Bronchial epithelial cell (primary cell): Measurements from ENCODE around the gene SLC25A29. TPM values are rescaled to one million over a fixed set of nuclear protein-coding genes. Genes with fewer than 3 reads are reported as not detected.

ENCODE experiments used
- DNase-seq: peaks from one replicate; pipeline ENCODE4 v3.0.0-alpha.2; 2010; ENCODE audit warnings: low read depth
- FAIRE-seq: peaks from 2 replicates; lab custom pipeline; 2011; peaks lifted over from hg19 to GRCh38; lab: Jason Lieb, UNC
- H3K27me3 ChIP-seq: 2 replicates; pipeline ENCODE4 v1.5.1; 2011; ENCODE audit warnings: low read length; ENCODE audit not compliant: control insufficient read depth, insufficient read depth
- H3K36me3 ChIP-seq: 2 replicates; pipeline ENCODE4 v1.5.1; 2011; ENCODE audit warnings: low read length; ENCODE audit not compliant: control insufficient read depth, insufficient read depth
- H3K4me3 ChIP-seq: 2 replicates; pipeline ENCODE4 v1.5.1; 2011; ENCODE audit warnings: mild to moderate bottlenecking, low read depth, low read length, control low read depth
- CTCF ChIP-seq: IDR thresholded peaks from 2 replicates; pipeline ENCODE4 v1.5.1; 2011; ENCODE audit warnings: mild to moderate bottlenecking, moderate library complexity, low read length, control low read depth, inconsistent platforms; ENCODE audit not compliant: insufficient read depth, severe bottlenecking
- total RNA-seq: library from RNA; depleted of rRNA; stranded (reverse); fragments of >200 nt; gene quantifications from 2 replicates; pipeline ENCODE4 v1.2.1, GENCODE V29; 2014

SLC25A29 gene
- 16.1 and 17.3 TPM in 2 replicates for total RNA-seq

GRCh38 chr14:100306101-100306997 lies at the start of gene SLC25A29:
Gene SLC25A29 (minus strand): TSS chr14:100306444. CDS start chr14:100306232, 212 bp downstream.
- peak; percentile 40 for DNase-seq
- H3K27me3 ChIP-seq = no peaks in the 10 kb centered on the region
- no peaks in the 10 kb centered on the region for H3K36me3 ChIP-seq
- peak within 1 kb of the TSS; percentile 74 for H3K4me3 ChIP-seq
- no peak for TF ChIP-seq CTCF
- no peak for FAIRE-seq

- peak; percentile 90 for FAIRE-seq
- Histone ChIP-seq H3K36me3 (peaks cover 32% of the 10 kb centered on the region), H3K4me3 (no peak overlapping the region), H3K27me3 (no peaks in the 10 kb centered on the region)
- no peak for TF ChIP-seq CTCF
- DNase-seq = no peak
Measured at GRCh38 chr14:100350986-100351385, 44.7 kb upstream of the SLC25A29 start.

DNA sequence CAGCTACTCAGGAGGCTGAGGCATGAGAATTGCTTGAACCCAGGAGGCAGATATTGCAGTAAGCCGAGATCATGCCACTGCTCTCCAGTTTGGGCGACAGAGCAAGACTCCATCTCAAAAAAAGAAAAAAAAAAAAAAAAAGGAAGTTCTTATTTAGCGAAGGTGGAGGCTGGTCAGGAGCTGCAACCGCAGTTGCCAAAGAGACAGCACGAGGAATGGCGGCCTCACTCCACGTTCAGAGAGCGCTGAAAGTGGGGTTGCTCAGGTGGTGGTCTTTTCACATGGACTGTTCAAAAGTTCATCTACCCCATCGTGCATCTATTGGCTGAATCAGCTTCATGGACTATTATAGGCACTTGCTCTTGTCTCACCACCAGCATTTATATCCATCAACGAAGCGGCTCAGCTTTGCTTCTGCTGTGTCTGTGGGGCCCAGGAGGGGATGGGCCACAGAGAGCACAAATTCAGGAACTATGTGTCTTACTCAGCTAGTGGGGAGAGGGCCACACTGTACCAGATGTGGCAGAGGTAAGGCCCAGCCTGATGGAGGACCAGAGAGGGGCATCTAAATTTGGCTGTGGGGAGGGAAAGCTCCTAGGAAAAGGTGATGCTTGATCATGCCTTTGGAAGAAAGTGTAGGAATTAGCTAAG lies 44.2 kb upstream of the SLC25A29 start:
- no peak for TF ChIP-seq CTCF
- H3K4me3 ChIP-seq = no peak overlapping the region
- H3K27me3 ChIP-seq = no peaks in the 10 kb centered on the region
- DNase-seq = no peak
- FAIRE-seq = no peak
- H3K36me3 ChIP-seq = peaks cover 29% of the 10 kb centered on the region

DNA sequence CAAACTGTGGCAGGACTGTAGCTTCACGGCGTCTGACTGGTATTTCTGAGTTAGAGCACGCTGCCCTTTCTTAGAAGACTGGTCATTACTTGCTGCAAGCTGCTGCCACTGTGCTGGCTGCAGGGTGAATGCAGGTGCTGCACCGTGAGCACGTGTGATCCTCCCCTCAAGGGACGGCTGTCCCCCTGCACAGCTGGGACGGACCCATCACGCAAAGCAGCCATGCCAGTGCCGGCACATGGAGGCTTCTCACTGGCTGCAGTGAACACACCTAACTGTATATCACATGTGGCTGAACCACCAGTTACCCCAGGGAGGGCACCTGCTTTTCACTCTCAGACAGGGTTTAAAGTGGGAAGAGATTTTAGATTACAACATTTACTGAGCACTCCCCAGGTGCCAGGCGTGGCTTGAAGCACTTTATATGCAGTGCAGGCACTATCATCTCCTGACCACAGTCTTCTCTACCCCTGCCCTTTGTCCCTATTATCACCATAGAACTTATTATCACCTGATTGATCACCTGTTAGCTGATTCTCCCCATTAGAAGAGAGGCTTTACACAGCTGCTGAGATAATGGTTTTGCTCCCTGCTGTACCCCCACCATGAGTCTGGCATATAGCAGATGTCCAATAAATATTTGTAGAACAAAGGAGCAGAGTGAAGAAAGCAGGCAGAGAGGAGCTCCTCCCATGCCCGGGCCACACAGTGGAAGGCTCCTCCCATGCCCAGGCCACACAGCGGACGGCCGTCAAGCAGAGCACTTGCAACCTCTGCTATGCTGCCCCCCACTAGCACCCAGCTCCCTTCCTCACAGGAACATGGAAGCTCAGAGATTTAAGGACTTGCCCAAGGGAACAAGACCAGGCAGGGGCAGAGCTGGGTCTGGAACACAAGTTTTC lies 42.8 kb upstream of the SLC25A29 start:
- peak; percentile 84 for FAIRE-seq
- Histone ChIP-seq H3K27me3 (no peaks in the 10 kb centered on the region), H3K4me3 (no peak overlapping the region), H3K36me3 (peaks cover 21% of the 10 kb centered on the region)
- no peak for DNase-seq
- TF ChIP-seq CTCF = no peak

- FAIRE-seq = no peak
- TF ChIP-seq CTCF = no peak
- H3K36me3 ChIP-seq = peaks cover 15% of the 10 kb centered on the region
- no peak overlapping the region for H3K4me3 ChIP-seq
- no peaks in the 10 kb centered on the region for H3K27me3 ChIP-seq
- no peak for DNase-seq
Measured at GRCh38 chr14:100348253-100348729, 42.0 kb upstream of the SLC25A29 start.
